OCI-LY7 (cell line): Measurements from ENCODE around the gene CST9. TPM values are rescaled to one million over a fixed set of nuclear protein-coding genes. Genes with fewer than 3 reads are reported as not detected.

ENCODE experiments used
- BruUV-seq: library from RNA; stranded (reverse); fragments of 400-500 nt; replicated peaks from 2 replicates; lab custom pipeline; 2021; lab: Mats Ljungman, UMichigan
- CTCF ChIA-PET: fragments of 300-600 bp; sonication (Branson Sonifier 250); formaldehyde crosslinking; loops from one replicate; lab custom pipeline; 2022; ENCODE audit warnings: antibody characterized with exemption; ENCODE audit not compliant: unreplicated experiment; lab: Charles Lee
- POLR2A ChIA-PET: fragments of 300-600 bp; sonication (Branson Sonifier 250); formaldehyde crosslinking; loops from one replicate; lab custom pipeline; 2022; ENCODE audit warnings: antibody characterized with exemption; lab: Charles Lee
- DNase-seq: peaks from one replicate; pipeline ENCODE4 v3.0.0-alpha.2; 2015; ENCODE audit warnings: low spot score
- H2AFZ ChIP-seq: fragments of 200-600 bp; sonication (generic), shearing (Covaris generic); 2 replicates; pipeline ENCODE4 v1.6.1; 2014; ENCODE audit warnings: mild to moderate bottlenecking, antibody characterized with exemption, low read length, moderate library complexity
- H3K27ac ChIP-seq: fragments of 200-600 bp; sonication (generic); 2 replicates; pipeline ENCODE4 v1.5.1; 2014; ENCODE audit warnings: mixed run types, low read depth, mild to moderate bottlenecking, moderate library complexity, low read length, inconsistent platforms; ENCODE audit not compliant: poor library complexity, severe bottlenecking
- H3K36me3 ChIP-seq: fragments of 200-600 bp; sonication (generic); 2 replicates; pipeline ENCODE4 v1.6.1; 2014; ENCODE audit warnings: mild to moderate bottlenecking, antibody characterized with exemption, low read length, moderate library complexity, mixed read lengths; ENCODE audit not compliant: insufficient read depth
- H3K4me1 ChIP-seq: fragments of 200-600 bp; sonication (generic); 2 replicates; pipeline ENCODE4 v1.5.1; 2014; ENCODE audit warnings: mild to moderate bottlenecking, low read length; ENCODE audit not compliant: insufficient read depth, poor library complexity, severe bottlenecking
- H3K4me2 ChIP-seq: fragments of 200-600 bp; sonication (generic); 2 replicates; pipeline ENCODE4 v1.6.1; 2014; ENCODE audit warnings: mild to moderate bottlenecking, low read length
- H3K4me3 ChIP-seq: fragments of 200-600 bp; sonication (generic); 2 replicates; pipeline ENCODE4 v1.5.1; 2014; ENCODE audit warnings: mild to moderate bottlenecking, low read depth, low read length; ENCODE audit not compliant: poor library complexity, severe bottlenecking
- H3K79me2 ChIP-seq: fragments of 200-600 bp; sonication (generic); 2 replicates; pipeline ENCODE4 v1.6.1; 2016; ENCODE audit warnings: low read depth, mild to moderate bottlenecking, low read length, moderate library complexity, mixed read lengths; ENCODE audit not compliant: insufficient read depth
- H3K9me2 ChIP-seq: fragments of 200-600 bp; sonication (generic); 2 replicates; pipeline ENCODE4 v1.6.1; 2016; ENCODE audit warnings: mild to moderate bottlenecking, low read length, mixed read lengths; ENCODE audit not compliant: insufficient read depth
- H3K9me3 ChIP-seq: fragments of 200-600 bp; sonication (generic); 2 replicates; pipeline ENCODE4 v1.6.1; 2014; ENCODE audit warnings: mild to moderate bottlenecking, mixed run types, low read length, mixed read lengths
- H4K20me1 ChIP-seq: fragments of 200-600 bp; sonication (generic); 2 replicates; pipeline ENCODE4 v1.6.1; 2014; ENCODE audit warnings: mild to moderate bottlenecking, antibody characterized with exemption, low read length, moderate library complexity, mixed read lengths; ENCODE audit not compliant: insufficient read depth
- CTCF ChIP-seq: fragments of 200-600 bp; sonication (generic); conservative IDR thresholded peaks from 2 replicates; pipeline ENCODE4 v1.5.1; 2014; ENCODE audit warnings: mild to moderate bottlenecking, antibody characterized with exemption, low read length, moderate library complexity, mixed read lengths
- EZH2phosphoT487 ChIP-seq: fragments of 200-600 bp; sonication (generic); IDR thresholded peaks from 2 replicates; pipeline ENCODE4 v1.6.1; 2018; ENCODE audit warnings: low read depth, borderline replicate concordance, mild to moderate bottlenecking, mixed run types, antibody characterized with exemption, low read length, moderate library complexity, mixed read lengths
- intact Hi-C: fragments of 100-400 bp; cut with micrococcal nuclease; formaldehyde crosslinking; loops from one replicate; pipeline ENCODE4 v1.10.0; 2022; ENCODE audit not compliant: unreplicated experiment
- total RNA-seq, 2 experiments: library from RNA; depleted of rRNA in 1 of 2; stranded (reverse); fragments of >200 nt in 1 of 2; shearing (Covaris generic) in 1 of 2; gene quantifications; 2 replicates each; pipeline ENCODE4 v1.2.3, GENCODE V29; 2014 to 2022

Gene CST9
- total RNA-seq, 2 experiments from 2014 or later, result not detected

GRCh38 chr20:23568320-23568970 is 37.3 kb downstream of the CST9 start, which contains the start of gene CST9L:
Gene CST9L (minus strand): TSS chr20:23568484. CDS start chr20:23568450, 34 bp downstream.
- Histone ChIP-seq H3K4me1 (no peaks in the 10 kb centered on the region), H4K20me1 (no peaks in the 10 kb centered on the region), H3K36me3 (no peaks in the 10 kb centered on the region), H3K4me2 (no peak within 1 kb of the TSS), H2AFZ (no peak within 1 kb of the TSS), H3K9me2 (no peaks in the 10 kb centered on the region), H3K79me2 (no peaks in the 10 kb centered on the region), H3K4me3 (no peak within 1 kb of the TSS), H3K27ac (no peak within 1 kb of the TSS), H3K9me3 (no peaks in the 10 kb centered on the region)
- ChIA-PET POLR2A (no interaction called here), CTCF (no interaction called here)
- DNase-seq, result no peak
- intact Hi-C loops, result no loop called here
- no peak for TF ChIP-seq EZH2phosphoT487
- no peak for TF ChIP-seq CTCF
- BruUV-seq, result no TSS peak

DNA sequence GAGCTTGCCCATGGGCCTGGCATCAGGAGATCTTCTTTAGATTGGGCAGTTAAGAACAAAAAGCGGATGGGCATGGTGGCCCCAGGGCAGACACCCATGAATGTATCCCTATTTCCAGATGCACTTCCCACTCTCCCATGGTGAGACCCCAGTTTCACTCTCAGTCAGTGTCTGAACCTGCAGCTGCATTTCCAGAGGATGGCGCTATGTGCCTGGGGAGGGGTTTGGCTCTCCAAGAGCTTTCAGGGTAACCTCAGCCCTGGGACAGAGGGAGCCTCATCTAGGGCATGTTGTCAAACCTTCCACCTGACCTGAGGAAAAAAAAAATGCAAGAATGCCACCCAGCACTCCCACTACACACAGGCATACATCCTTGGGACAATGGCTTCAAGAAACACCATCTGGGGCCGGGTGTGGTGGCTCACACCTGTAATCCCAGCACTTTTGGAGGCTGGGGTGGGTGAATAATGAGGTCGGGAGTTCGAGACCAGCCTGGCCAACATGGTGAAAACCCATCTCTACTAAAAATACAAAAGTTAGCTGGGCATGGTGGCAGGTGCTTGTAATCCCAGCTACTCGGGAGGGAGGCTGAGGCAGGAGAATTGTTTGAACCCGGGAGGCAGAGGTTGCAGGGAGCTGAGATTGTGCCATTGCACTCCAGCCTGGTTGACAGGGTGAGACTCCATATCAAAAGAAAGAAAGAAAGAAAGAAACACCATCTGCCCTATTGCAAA is 39.4 kb downstream of the CST9 start:
- DNase-seq, result no peak
- POLR2A ChIA-PET, result no interaction called here
- no peaks in the 10 kb centered on the region for H3K79me2 ChIP-seq
- H3K4me2 ChIP-seq, result no peak overlapping the region
- BruUV-seq, result no TSS peak
- CTCF ChIA-PET, result no interaction called here
- H3K27ac ChIP-seq, result no peak overlapping the region
- no peak for TF ChIP-seq CTCF
- TF ChIP-seq EZH2phosphoT487, result no peak
- H4K20me1 ChIP-seq, result no peaks in the 10 kb centered on the region
- H3K36me3 ChIP-seq, result no peaks in the 10 kb centered on the region
- intact Hi-C loops, result no loop called here
- H3K4me1 ChIP-seq, result no peaks in the 10 kb centered on the region
- H3K9me3 ChIP-seq, result no peaks in the 10 kb centered on the region
- H2AFZ ChIP-seq, result no peak overlapping the region
- no peaks in the 10 kb centered on the region for H3K9me2 ChIP-seq
- no peak overlapping the region for H3K4me3 ChIP-seq
